Measurements from ENCODE around the gene DAW1. TPM values are rescaled to one million over a fixed set of nuclear protein-coding genes. Genes with fewer than 3 reads are reported as not detected.

The DAW1 gene
- total and polyA plus RNA-seq, 2 of the 13 experiments (the other 11 are each of a cell fraction or from before 2014, with no cell fraction given): not detected

- CTCF ChIA-PET (ENCODE audit: low intra/inter-chr PET ratio, low total read pairs): interaction anchor here (1.6 kb wide), 1 partner anchor 90 kb away, joined by 3 read pairs; no protein-coding TSS in a partner anchor
- Histone ChIP-seq H3K4me1 (ENCODE audit: insufficient read depth, low read length) (peaks cover 24% of the 10 kb centered on the region), H3K27ac (ENCODE audit: extremely low read length, insufficient read depth, low read length) (no peak overlapping the region), H2AFZ (ENCODE audit: low read length) (no peak overlapping the region), H3K9me3 (ENCODE audit: low read length) (no peaks in the 10 kb centered on the region), H3K4me2 (ENCODE audit: low read depth, low read length) (peak overlapping the region; percentile 20), H3K27me3 (ENCODE audit: control insufficient read depth in 1 of 2, insufficient read depth in 2 of 2, low read length in 2 of 2) (peaks cover 5 to 38% of the 10 kb centered on the region in 2 experiments; a peak in 4 of 5 replicates), H3K36me3 (replicated peaks in 1 of 2; ENCODE audit: control insufficient read depth in 1 of 2, insufficient read depth in 2 of 2, low read length in 2 of 2) (no peaks in the 10 kb centered on the region), H3K9ac (ENCODE audit: insufficient read depth, low read depth, low read length) (no peak overlapping the region), H3K4me3 (replicated peaks in 1 of 3; ENCODE audit: insufficient read depth in 1 of 3, low read depth in 2 of 3, low read length in 3 of 3) (no peak overlapping the region), H3K79me2 (ENCODE audit: insufficient read depth, low read length) (no peaks in the 10 kb centered on the region), H4K20me1 (ENCODE audit: insufficient read depth, low read length) (no peaks in the 10 kb centered on the region)
- intact Hi-C loops (cut with micrococcal nuclease; ENCODE audit: unreplicated experiment): no loop called here
- no peak for FAIRE-seq
- TF ChIP-seq ZSCAN31 (CRISPR knock-in tag; IDR thresholded peaks at IDR 0.05; ENCODE audit: low read depth) (no peak), IKZF4 (CRISPR knock-in tag; IDR thresholded peaks at IDR 0.05; ENCODE audit: borderline replicate concordance, low read depth, not compliant biosample characterization) (no peak), KDM5A (IDR thresholded peaks at IDR 0.05; ENCODE audit: borderline replicate concordance, low read length) (no peak), ZMYM4 (CRISPR knock-in tag; IDR thresholded peaks at IDR 0.05) (no peak), ZNF839 (CRISPR knock-in tag; IDR thresholded peaks at IDR 0.05; ENCODE audit: borderline replicate concordance) (no peak), PTBP1 (IDR thresholded peaks at IDR 0.05; ENCODE audit: low read depth, low read length, poor library complexity, severe bottlenecking) (no peak), PLRG1 (conservative IDR thresholded peaks at IDR 0.05) (no peak), ZFP1 (CRISPR knock-in tag; IDR thresholded peaks at IDR 0.05) (no peak), DR1 (CRISPR knock-in tag; IDR thresholded peaks at IDR 0.05) (no peak), ZNF501 (CRISPR knock-in tag; IDR thresholded peaks at IDR 0.05) (no peak)
- no peak for ATAC-seq
- WGBS (ENCODE audit: low lambda C conversion rate): 30% methylated on average over 9 of the region's 9 CpGs
- BruUV-seq (replicated peaks): no TSS peak
- DNase-seq (ENCODE audit: low spot score): no peak
- POLR2A ChIA-PET: no interaction called here
- in situ Hi-C loops (cut with HindIII; ENCODE audit: extremely low pct_ligation_motif_present, low pct_unique_long_range_greater_than_20kb): loop anchor here (5.0 kb wide), 1 partner anchor 97 kb away; no protein-coding TSS in a partner anchor
Observed at GRCh38 chr2:227864161-227864756, 7.2 kb upstream of the DAW1 start.

Measured in HepG2 (cell line).